NT2/D1 (cell line): ENCODE measurements around the gene CDK15.

Source experiments
- DNase-seq: peaks from one replicate; pipeline ENCODE4 v3.0.0-alpha.2; 2011; ENCODE audit warnings: low read depth, low spot score
- H3K27me3 ChIP-seq: 2 replicates; pipeline ENCODE4 v1.6.0; 2011; ENCODE audit warnings: mild to moderate bottlenecking; ENCODE audit not compliant: insufficient read length, insufficient read depth
- H3K36me3 ChIP-seq: 2 replicates; pipeline ENCODE4 v1.6.1; 2011; ENCODE audit warnings: mild to moderate bottlenecking, low read length, mixed read lengths; ENCODE audit not compliant: insufficient read depth, insufficient read length
- H3K4me1 ChIP-seq: 2 replicates; pipeline ENCODE4 v1.5.1; 2011; ENCODE audit not compliant: insufficient read depth, insufficient read length
- H3K4me3 ChIP-seq: 2 replicates; pipeline ENCODE4 v1.5.1; 2011; ENCODE audit warnings: low read depth; ENCODE audit not compliant: insufficient read length
- H3K9ac ChIP-seq: 2 replicates; pipeline ENCODE4 v1.6.0; 2011; ENCODE audit warnings: low read depth; ENCODE audit not compliant: insufficient read length
- H3K9me3 ChIP-seq: 2 replicates; pipeline ENCODE4 v1.5.1; 2011; ENCODE audit warnings: mild to moderate bottlenecking, low read length; ENCODE audit not compliant: insufficient read depth
- SUZ12 ChIP-seq: IDR thresholded peaks from 2 replicates; pipeline ENCODE4 v1.6.1; 2011; ENCODE audit not compliant: insufficient read length, insufficient read depth; ENCODE audit errors: extremely low read depth
- YY1 ChIP-seq: IDR thresholded peaks from 2 replicates; pipeline ENCODE4 v1.6.1; 2011; ENCODE audit not compliant: insufficient read length, insufficient read depth
- ZNF274 ChIP-seq: IDR thresholded peaks from 2 replicates; pipeline ENCODE4 v1.6.1; 2011; ENCODE audit warnings: mild to moderate bottlenecking, low read depth, low read length

The CDK15 gene

DNA sequence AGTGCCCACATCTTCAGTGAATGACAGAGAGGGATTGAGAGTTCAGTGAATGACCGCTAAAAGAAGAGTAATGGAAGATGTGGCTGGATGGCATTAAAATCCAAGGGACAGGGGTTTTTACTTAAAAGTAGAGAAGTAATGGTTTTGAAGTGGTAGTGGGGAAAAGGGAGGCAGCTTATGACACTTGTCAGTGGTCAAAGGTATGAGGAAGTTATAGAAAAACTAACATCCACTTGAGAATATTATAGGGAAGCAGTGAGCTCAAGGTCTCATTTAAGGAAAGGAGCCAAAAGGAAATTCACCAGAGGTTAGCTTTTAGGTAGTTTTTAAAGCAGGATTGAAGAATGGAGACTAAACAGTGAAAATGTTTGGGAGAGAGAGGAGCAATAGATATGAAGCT lies 24.3 kb downstream of the CDK15 start:
- Histone ChIP-seq H3K4me3 (no peak overlapping the region), H3K27me3 (no peaks in the 10 kb centered on the region), H3K9me3 (no peaks in the 10 kb centered on the region), H3K4me1 (no peaks in the 10 kb centered on the region), H3K36me3 (no peaks in the 10 kb centered on the region), H3K9ac (no peak overlapping the region)
- DNase-seq: no peak
- TF ChIP-seq YY1 (no peak), SUZ12 (no peak), ZNF274 (no peak)

DNA sequence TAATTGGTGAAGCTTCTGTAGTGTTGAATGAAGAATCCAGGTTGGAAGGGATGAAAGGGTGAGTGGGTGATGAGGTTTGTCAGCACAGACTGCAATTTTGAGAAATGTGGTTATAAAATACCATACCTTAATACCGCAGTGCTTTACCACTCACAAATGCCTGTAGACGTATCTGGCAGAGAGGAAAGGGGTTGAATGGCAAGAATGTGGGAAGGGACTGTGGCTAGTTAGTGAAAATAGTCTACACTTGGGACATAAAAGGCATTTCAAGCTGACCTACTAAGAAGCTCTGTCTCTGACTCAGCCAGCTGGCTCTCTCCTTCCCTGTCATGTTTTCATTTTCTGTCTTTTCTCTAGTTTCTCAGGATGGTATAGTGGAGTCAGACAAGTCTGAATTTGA lies 25.1 kb downstream of the CDK15 start:
- Histone ChIP-seq H3K9me3 (no peaks in the 10 kb centered on the region), H3K36me3 (no peaks in the 10 kb centered on the region), H3K4me1 (no peaks in the 10 kb centered on the region), H3K27me3 (no peaks in the 10 kb centered on the region), H3K9ac (no peak overlapping the region), H3K4me3 (no peak overlapping the region)
- no peak for DNase-seq
- no peak for TF ChIP-seq SUZ12
- no peak for TF ChIP-seq ZNF274
- no peak for TF ChIP-seq YY1

DNA sequence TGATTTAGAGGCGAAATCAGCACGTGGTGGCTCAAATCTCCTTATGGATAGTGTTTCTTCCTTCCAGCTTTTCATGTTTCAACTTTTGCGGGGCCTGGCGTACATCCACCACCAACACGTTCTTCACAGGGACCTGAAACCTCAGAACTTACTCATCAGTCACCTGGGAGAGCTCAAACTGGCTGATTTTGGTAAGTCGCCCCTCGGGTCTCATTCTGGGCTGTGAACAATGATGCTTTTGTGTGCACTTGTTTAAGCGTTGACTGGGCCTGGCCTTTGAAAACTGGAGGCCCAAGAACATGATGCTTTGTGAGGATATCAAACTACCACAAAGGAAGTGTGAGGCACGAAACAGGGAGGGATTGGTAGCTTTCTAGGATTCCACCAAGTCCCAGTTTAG lies 27.4 kb downstream of the CDK15 start:
- TF ChIP-seq YY1 (no peak), SUZ12 (no peak), ZNF274 (no peak)
- Histone ChIP-seq H3K9ac (no peak overlapping the region), H3K4me3 (no peak overlapping the region), H3K4me1 (no peaks in the 10 kb centered on the region), H3K9me3 (no peaks in the 10 kb centered on the region), H3K36me3 (no peaks in the 10 kb centered on the region), H3K27me3 (no peaks in the 10 kb centered on the region)
- DNase-seq: no peak

GRCh38 chr2:201835066-201835465 lies 28.7 kb downstream of the CDK15 start:
- Histone ChIP-seq H3K4me3 (no peak overlapping the region), H3K9me3 (no peaks in the 10 kb centered on the region), H3K36me3 (no peaks in the 10 kb centered on the region), H3K9ac (no peak overlapping the region), H3K27me3 (no peaks in the 10 kb centered on the region), H3K4me1 (no peaks in the 10 kb centered on the region)
- TF ChIP-seq YY1 (no peak), ZNF274 (no peak)
- no peak for DNase-seq

- H3K9ac ChIP-seq: no peak overlapping the region
- DNase-seq: no peak
- TF ChIP-seq SUZ12: no peak
- TF ChIP-seq YY1: no peak
- no peak for TF ChIP-seq ZNF274
- no peak overlapping the region for H3K4me3 ChIP-seq
- H3K4me1 ChIP-seq: no peaks in the 10 kb centered on the region
- H3K36me3 ChIP-seq: no peaks in the 10 kb centered on the region
- no peaks in the 10 kb centered on the region for H3K27me3 ChIP-seq
- 0 out of 2 replicates have a peak, but pooled peaks cover 9% of the 10 kb centered on the region for H3K9me3 ChIP-seq
Measured at GRCh38 chr2:201837391-201837790, 31.1 kb downstream of the CDK15 start.

GRCh38 chr2:201837824-201838431 lies 31.6 kb downstream of the CDK15 start:
- H3K9me3 ChIP-seq: 0 out of 2 replicates have a peak, but pooled peaks cover 9% of the 10 kb centered on the region
- H3K27me3 ChIP-seq: no peaks in the 10 kb centered on the region
- H3K9ac ChIP-seq: no peak overlapping the region

GRCh38 chr2:201839727-201840126 lies 33.4 kb downstream of the CDK15 start:
- TF ChIP-seq SUZ12 (no peak), YY1 (no peak), ZNF274 (no peak)
- H3K27me3 ChIP-seq: no peaks in the 10 kb centered on the region
- no peak for DNase-seq
- no peaks in the 10 kb centered on the region for H3K36me3 ChIP-seq
- no peak overlapping the region for H3K4me3 ChIP-seq
- no peak overlapping the region for H3K9ac ChIP-seq
- H3K9me3 ChIP-seq: 0 out of 2 replicates have a peak, but pooled peaks cover 9% of the 10 kb centered on the region
- H3K4me1 ChIP-seq: no peaks in the 10 kb centered on the region

More at GRCh38 chr2:201837824-201838431, 31.6 kb downstream of the CDK15 start:
- H3K4me1 ChIP-seq: no peaks in the 10 kb centered on the region
- TF ChIP-seq YY1: no peak
- no peak for TF ChIP-seq SUZ12
- TF ChIP-seq ZNF274: no peak
- no peak overlapping the region for H3K4me3 ChIP-seq
- H3K36me3 ChIP-seq: no peaks in the 10 kb centered on the region
- no peak for DNase-seq
